Putamen (tissue), 1 donor: ENCODE results near the gene UGT1A7.

ENCODE experiments used
- DNase-seq: peaks from one replicate; pipeline ENCODE4 v3.0.0-alpha.2; 2016; ENCODE audit warnings: low spot score

UGT1A7 gene

DNA sequence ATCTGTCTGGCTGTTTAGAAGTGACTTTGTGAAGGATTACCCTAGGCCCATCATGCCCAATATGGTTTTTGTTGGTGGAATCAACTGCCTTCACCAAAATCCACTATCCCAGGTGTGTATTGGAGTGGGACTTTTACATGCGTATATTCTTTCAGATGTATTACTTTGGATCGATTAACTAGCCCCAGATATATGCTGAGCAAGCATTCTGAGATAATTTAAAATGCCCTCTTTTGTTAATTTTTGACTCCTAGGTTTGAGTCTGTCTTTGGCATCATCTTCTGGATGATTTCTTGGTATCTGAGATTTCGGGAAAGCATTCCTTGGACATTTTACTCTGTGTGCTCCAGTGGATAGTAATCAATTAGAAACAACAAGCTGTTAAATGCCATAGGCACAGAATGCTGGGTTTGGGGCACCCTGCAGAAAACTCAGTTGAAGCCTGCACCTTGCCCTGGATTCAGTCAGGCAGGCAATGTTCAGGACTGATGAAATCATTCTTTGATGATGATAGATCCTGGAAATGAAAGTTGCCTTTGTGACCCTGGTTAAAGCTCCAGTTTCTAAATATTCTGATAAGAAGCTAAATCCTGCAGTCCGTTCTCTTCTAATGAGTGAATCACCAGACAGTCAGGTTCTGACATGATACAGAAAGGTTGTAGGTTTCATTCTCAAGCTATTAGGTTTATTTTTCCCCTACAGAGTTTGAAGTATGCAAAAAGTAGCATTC, 79.5 kb downstream of the UGT1A7 start:
- DNase-seq: no peak

DNA sequence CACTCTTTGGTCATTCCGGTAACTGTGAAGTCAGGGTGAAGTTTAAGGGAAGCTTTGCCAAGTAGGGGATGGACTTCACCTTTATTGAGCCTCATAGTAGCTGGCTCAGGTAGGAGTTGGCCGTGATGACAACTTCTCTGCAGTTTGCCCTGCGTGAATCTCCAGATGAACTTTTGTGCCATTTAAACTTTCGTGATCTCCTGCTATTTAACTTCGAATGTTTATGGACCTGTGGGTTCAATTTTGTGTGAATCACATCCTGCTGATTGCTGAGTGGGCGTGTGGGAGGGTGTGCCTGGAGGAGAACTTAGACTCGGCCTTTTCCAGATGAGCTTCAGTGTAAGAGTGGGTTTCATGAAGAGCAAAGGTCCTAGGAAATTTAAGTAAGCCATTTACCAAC, 82.6 kb downstream of the UGT1A7 start:
- no peak for DNase-seq

DNA sequence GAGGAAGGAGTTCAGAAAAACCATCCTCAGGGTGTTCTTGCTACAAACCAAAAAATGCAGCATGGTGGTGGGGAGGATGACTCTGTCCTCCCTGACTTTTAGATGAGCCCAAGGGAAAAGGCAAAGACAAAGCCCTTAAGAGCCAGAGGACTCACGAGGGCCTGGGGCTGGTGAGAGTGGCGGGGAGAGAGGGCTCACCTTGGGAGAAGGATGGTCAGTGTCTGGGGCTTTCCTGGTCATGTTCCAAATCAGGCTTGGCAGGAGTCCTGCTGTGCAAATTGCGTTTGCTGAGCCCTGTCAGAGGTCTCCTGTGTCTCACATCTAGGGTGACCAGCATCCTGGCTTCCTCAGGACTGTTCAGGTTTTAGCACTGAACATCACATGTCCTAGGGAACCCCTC, 83.1 kb downstream of the UGT1A7 start:
- no peak for DNase-seq

DNA sequence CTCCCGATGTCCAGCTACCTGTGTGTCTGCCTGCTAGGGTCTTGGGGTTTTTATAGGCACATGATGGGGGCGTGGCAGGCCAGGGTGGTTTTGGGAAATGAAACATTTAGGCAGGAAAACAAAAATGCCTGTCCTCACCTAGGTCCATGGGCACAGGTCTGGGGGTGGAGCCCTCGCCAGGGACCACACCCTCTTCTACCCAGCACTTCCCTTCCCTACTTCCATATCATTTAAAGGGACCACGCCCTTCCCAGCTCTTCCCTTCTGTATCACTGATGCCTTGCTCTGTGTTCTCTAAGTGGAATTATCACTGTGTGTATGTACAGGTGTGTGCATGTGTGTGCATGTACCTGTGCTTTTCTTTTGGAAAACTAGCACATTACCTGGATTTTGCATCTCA, 84.7 kb downstream of the UGT1A7 start:
- no peak for DNase-seq

DNA sequence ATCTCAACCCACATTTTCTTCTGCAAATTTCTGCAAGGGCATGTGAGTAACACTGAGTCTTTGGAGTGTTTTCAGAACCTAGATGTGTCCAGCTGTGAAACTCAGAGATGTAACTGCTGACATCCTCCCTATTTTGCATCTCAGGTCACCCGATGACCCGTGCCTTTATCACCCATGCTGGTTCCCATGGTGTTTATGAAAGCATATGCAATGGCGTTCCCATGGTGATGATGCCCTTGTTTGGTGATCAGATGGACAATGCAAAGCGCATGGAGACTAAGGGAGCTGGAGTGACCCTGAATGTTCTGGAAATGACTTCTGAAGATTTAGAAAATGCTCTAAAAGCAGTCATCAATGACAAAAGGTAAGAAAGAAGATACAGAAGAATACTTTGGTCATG, 86.4 kb downstream of the UGT1A7 start:
- DNase-seq: no peak

DNA sequence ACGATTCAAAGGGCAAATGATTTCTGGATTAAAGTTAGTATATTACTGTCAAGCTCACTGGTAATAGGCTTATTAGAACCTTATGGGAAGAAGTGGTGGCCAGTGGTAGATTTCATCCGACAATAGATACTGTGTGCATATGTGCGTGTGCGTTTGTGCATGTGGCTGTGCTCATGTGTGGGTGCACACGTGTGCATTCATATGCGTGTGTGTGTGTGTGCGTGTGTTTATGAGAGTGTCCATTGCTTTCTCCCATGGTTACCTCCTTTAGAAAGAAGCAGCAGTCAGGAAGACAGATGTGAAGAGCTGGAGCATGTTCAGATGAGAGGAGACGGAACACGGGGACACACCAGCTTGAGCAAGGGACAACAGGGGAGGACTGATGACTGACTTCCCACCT, 87.6 kb downstream of the UGT1A7 start:
- no peak for DNase-seq

DNA sequence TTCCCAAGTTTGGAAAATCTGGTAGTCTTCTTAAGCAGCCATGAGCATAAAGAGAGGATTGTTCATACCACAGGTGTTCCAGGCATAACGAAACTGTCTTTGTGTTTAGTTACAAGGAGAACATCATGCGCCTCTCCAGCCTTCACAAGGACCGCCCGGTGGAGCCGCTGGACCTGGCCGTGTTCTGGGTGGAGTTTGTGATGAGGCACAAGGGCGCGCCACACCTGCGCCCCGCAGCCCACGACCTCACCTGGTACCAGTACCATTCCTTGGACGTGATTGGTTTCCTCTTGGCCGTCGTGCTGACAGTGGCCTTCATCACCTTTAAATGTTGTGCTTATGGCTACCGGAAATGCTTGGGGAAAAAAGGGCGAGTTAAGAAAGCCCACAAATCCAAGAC, 90.5 kb downstream of the UGT1A7 start:
- DNase-seq: no peak

DNA sequence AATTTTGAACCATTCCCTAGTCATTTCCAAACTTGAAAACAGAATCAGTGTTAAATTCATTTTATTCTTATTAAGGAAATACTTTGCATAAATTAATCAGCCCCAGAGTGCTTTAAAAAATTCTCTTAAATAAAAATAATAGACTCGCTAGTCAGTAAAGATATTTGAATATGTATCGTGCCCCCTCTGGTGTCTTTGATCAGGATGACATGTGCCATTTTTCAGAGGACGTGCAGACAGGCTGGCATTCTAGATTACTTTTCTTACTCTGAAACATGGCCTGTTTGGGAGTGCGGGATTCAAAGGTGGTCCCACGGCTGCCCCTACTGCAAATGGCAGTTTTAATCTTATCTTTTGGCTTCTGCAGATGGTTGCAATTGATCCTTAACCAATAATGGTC, 90.9 kb downstream of the UGT1A7 start:
- no peak for DNase-seq

DNA sequence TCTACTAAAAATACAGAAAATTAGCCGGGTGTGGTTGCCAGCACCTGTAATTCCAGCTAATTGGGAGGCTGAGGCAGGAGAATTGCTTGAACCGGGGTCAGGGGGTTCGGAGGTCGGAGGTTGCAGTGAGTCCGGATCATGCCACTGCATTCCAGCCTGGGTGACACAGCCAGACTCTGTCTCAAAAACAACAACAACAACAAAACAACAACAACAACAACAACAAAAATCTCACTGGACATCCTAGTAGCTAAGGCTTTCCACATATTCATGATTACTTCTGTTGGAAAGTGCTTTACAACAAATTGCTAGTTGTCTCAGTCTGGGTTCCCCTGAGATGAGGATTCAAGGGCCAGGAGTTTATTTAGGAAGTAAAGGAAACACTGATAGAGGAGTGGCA, 92.2 kb downstream of the UGT1A7 start:
- no peak for DNase-seq

DNA sequence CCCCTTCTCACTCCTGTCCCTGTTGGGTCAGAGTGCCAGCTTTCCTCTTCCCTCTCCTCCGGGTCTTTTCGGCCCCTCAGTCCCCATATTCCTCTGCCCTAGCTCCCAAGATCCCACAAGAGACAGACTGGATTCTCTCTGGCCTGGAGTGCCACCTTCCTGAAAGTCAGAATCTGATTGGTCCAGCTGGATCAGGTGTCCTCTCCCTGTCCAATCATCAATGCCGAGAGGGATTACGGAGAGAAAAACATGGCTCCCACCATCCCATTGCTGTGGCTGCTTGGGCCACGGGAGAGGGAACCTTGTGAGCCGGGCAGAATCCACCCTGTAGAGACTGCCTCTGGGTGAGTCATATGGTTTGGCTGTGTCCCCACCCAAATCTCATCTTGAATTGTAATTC, 93.7 kb downstream of the UGT1A7 start:
- DNase-seq: no peak

DNA sequence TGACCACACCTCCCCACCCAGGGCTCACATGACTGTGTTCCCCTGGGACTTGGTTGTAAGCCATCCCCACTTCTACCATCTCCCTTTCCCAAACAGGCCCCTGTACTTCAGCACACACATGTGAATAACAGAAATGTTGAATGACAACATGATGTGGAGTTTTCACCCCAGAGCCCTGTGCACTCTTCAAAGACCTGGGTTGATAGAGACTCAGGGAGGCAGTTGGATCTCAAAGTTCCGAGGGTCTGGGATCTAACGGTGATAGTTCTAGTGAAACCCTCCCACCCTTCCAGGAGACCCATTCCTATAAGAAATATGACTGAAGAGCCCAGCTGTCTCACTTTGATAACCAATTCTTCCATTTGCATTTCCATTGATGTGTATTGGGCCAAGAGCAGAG, 96.3 kb downstream of the UGT1A7 start, which contains the start of gene MROH2A:
Gene MROH2A (plus strand): TSS at position 301 of the 400 bp plus-strand sequence. CDS start 1,029 bp downstream, outside the sequence.
- DNase-seq: no peak

DNA sequence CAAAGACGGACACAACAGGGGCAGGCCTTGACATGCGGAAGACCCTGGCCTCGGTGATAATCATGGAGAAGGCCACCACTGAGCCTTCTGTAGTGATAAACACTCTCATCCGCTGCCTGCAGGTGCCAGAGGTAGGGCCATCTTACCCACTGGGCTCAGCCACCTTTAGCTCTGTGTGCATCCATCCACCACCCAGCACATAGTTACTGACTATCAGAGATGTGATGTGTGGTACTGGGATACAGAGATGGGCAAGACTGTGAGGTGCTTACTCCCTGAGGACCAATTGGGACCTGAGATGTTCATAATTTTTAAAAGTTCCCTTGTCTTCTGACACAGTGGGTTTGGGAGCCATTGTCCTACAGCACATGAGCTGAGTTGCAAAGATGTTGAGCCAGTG, 98.0 kb downstream of the UGT1A7 start:
- no peak for DNase-seq

DNA sequence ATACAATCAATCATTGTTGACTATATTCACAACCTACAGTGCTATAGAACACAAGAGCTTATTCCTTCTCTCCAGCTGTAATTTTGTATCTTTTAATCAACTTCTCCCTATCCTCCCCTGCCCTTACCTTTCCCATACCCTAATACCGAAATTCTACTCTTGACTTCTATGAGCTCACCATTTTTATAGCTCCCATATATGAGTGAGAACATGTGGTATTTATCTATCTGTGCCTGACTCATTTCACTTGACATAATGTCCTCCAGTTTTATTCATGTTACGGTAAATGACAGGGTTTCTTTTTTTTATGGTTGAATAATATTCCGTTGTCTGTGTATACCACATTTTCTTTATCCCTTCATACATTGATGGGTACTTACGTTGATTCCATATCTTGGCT, 99.1 kb downstream of the UGT1A7 start:
- no peak for DNase-seq

DNA sequence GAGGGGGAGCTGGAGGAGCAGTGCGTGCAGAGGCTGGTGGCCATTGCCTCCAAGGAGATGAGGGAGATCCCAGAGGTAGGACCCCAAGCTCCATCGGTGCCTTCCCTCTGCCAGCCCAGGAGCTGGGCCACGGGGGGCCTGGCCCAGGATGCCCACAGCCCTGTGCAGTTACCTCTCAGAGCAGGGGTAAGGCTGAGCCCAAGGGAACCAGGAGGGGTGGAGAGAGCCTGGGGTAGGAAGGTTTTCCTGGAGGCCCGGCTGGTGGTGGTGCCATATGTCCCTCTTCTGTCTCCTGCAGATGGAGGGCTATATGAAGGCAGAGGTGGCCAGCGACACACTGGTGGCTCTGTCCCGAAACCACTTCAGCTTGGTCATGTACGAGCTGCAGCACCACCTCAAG, 107.9 kb downstream of the UGT1A7 start:
- DNase-seq: no peak

DNA sequence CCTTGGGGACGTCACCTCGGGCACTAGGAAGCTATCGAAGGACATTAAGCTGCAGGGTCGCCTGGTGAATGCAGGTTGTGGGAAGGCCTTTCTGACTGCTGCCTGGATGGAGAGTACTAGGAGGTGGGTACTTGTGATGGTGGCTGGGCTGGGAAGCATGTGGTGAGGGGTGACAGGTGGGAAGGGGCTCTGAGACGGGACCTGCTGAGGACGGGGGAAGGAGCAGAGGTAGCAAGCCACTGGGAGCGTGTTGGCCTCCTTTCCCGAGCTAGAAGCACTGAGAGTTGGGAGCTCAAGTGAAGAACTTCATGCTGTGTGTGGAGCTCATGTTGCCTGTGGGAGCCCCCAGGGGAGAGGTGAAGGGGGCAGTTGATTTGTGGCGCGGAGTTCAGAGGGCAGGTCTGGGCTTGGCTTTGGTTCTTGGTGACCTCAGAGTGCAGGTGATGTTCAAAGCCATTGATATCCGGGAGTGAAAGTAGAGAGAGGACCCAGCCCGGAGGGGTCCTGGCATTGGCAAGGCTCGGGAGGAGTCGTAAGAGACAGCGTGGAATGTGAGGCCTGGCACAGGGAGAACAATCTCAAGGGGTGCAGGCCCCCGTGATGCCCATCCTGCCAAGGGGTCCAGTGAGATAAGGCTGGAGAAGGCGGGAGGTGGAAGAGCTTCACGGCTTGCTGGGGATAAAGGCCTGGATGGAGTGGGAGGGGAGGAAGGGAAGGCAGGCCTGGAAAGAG, 109.6 kb downstream of the UGT1A7 start:
- DNase-seq: no peak

DNA sequence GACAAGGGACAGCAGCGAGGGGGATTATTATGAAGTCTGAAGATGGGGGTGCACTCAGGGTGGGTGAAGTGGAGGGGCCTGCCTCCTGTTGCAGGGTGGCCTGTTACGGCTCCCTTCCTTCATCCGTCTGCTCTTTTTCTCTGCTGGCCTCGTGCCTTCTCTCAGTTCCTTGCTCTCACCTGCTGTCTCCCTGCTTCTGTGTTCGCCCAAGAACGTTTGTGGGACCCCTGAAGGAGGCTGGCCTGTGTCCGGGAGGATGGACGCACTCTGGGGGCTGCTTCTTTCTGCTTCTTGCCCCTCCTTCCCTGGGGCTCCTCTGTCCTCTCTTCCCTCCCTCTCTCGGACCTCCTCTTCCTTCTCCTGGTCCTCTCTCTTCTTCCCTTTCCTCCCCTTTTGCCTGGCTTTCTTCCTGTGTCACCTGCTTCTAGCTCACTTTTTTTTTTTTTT, 110.2 kb downstream of the UGT1A7 start:
- no peak for DNase-seq

DNA sequence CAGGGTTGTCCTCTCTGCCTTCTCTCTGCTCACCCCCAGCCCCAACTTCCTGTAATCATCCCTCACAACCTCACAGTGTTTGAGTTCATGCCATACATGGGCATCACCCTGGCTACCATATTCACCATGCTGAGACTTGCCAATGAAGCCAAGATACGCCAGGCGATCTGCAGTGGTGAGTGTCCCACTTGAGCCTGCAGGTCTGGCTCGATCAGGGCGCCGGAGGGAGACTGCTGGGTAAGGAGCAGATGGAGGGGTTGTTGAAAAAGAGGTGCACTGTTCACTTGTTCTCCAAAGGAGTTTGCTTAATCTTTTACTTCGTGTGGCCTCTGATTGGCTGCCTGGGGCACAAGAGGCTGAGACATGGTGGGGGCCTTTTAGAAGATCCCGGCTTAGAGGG, 111.0 kb downstream of the UGT1A7 start:
- DNase-seq: no peak

DNA sequence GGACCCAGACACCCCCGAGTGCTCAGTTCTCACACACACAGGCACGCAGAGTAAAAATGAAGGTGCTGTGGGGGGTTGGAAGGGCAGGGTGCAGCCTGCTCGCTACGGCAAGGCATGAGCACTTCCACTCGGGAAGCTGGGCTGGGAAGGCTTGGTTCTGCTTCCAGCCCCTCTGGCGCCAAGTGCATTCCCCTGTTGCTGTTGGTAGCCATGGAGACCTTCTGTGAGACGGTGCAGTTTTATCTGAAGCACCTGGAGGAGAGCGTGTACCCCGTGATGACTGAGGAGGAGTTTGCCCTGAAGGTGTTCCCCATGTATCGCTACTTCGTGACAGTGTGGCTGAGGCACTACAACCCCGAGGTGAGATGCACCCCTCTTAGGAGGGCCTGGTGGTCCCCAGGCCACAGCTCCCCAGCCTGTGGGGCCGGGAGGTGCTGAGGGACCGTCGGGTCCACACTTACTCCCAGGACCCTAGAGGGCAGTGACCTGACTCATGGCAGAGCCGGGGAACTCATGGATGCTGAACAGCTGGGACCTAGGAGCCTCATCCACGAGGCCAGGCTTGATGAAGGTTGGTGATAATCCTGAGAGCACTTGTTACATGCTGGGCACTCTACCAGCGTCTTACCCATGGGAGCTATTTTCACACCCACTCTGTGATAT, 111.9 kb downstream of the UGT1A7 start:
- no peak for DNase-seq

DNA sequence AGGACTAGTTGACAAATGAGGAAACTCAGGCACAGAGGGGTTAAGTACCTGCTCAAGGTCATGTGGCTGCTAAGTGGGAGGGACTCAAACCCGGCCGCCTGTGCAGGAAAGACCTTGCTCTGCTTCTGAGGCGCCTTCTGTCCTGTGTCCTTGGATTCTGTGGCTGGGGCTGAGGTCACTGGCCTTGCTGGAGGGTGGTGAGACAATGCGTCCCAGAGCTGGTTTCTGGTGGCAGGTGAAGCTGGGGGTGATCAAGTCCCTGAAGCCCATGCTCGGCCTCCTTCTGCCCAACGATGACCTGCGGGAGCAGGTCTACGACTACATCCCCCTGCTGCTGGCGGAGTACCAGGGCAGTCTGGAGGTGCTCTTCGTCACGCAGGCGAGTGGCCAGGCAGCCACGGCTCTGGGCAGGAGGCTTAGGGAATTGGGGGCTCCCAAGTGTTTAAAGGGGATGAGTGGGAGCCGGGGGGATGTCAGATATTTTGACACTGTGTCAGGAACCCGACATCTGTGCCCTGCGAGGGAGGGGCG, 112.5 kb downstream of the UGT1A7 start:
- no peak for DNase-seq

DNA sequence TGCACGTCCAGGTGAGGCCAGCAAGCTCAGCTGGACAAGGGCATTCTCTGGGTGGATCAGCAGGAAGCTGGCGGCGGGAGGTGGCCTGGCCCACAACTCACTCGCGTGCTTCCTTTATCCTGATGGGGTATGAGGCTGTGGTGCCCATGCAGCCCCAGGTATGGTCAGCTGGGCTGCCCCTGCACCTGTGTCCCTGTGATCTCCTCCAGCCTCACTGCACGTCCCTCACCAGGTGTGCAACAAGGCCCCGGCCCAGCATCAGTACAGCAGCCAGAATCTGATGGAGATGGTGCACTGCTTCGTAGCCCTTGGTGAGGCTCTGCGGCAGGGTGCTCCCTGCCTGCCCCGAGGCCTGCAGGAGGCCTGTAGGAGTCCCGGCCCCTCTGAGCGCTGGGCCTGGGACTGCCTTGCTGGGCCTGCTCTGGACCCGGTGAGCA, 114.1 kb downstream of the UGT1A7 start:
- DNase-seq: no peak

DNA sequence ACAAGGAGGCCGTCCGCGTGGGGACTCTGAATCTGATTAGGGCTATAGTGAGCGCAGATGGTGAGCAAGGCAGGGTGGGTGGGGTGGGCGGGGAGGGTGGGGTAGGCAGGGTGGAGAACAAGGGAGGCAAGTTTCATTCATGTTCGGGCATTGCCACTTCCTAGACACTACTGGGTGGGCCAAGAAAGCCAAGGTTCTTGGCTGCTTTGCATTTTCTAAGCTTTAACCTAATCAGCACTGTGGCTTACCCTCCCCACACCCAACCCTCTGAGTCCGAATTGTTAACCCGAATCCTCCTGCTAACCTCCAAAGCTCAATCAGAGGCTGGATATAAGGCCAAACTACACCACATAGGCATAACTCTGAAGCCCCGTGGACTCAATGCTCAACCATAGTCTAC, 114.6 kb downstream of the UGT1A7 start:
- no peak for DNase-seq

DNA sequence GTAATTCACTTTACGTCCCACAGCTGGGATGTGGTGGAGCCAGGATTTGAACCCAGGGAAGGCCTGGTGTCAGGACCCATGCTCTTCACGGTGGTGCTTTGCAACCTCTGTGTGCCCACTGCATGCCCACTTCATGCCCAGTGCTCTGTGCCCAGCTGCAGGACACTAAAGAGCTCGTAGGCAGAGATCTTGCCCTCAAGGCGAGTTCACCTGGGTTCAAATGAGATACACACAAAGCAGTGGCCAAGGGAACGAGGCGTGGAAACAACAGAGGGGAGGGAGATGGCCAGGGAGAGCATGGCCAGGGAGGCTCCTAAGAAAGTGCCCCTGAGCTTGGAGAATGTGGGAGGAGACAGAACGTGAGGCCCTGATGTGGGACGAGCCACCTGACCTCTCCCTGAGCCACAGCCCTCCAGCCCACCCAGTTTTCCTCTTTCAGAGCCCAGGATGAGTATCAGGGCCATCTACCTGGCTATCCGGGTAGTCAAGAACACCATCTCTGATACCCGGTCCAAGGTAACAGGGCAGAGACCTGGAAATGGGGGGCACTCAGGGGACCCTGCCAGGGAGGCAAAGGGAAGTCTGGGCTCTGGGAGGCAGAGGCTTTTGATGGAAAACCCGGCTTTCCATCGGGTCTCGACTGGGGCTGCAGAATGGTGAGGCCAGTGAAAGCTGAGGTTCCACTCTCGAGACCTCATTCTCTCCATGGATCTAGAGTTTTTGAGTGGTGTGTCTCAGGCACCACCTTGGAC, 116.8 kb downstream of the UGT1A7 start:
- DNase-seq: no peak
